Measurements from ENCODE around the gene VWC2.
"Not testable (repeated sequence)": the region's sequence is repeated elsewhere in the genome, so short reads cannot be mapped to it uniquely, and the experiment has no call there.

Gene VWC2

DNA sequence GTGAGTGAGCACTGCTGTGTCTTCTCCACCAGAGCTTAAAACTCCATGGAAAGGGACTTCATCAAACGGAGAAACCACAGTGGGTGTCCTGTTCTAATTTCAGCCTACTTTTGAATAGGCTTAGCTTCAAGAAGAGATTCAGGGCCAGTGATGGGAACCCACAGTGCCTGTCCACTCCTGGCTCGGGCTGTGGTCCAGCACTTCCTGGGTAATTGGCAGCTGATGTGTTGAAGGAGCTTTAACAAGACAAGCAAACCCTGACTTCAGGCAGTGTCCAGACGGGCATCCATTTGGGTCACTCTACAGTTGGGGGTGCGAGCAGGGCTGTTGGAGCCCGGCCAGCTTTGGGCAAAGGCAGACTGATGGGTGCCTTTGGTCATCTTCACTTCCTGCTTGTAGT lies 14.5 kb downstream of the VWC2 start:
- DNase-seq, result no peak

DNA sequence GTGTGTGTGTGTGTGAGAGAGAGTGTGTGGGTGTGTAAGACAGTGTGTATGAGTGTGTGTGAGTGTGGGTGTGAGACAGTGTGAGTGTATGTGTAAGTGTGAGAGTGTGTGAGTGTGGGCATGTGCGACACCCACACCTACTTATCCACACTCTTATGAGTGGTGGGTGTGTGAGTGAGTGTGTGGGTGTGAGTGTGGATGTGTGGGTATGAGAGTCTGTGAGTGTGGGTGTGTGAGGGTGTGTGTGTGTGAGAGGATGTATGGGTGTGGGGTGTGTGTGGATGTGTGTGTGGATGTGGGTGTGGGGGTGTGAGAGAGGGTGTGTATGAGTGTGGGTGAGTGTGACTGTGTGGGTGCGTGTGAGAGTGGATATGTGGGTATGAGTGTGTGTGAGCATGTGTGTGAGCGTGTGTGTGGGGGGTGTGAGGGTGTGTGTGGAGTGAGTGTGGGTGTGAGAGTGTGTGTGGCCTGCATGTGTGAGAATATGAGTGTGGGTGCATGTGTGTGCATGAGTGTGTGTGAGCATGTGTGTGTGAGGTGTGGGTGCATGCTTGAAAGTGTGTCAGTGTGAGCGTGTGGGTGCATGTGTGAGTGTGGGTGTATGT lies 15.1 kb downstream of the VWC2 start:
- no peak for DNase-seq

DNA sequence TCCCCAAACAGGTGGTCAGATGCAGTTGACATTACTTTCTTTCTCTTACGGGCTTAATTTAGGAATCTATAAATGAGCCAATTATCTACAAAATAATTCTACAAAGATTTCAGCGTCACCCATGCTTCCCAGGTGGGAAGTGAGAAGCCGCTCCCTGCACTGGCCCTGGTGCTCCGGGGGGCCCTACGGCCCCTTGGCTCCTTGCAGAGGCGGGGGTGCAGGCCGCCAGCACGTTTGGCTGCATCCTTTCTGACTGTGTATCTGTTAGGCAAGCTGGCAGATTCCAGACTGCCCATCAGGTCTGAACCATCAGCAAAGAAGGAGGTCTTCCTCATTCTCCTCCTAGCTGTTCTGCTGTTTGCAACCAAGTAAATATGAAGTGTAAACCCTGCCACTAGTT lies 16.3 kb downstream of the VWC2 start:
- no peak for DNase-seq

DNA sequence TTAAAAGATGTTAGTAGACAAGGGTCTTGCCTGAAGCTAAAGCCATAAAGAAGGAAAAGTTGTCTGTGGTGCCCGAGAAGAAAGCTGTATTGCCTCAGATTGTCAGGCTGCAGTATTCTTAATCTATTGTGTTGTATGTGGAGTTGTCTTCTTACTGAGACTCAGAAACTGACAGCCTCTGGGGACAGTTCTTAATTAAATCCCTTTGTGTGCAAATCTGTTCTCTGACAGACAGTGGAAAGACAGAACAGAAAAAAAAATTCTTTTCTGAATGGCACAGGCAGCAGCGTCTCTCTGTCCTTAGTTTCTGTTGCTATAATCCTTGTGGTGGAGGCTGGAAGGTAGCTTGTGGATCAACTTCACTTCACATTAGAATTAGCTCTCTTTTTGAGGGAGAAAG lies 16.8 kb downstream of the VWC2 start:
- no peak for DNase-seq

DNA sequence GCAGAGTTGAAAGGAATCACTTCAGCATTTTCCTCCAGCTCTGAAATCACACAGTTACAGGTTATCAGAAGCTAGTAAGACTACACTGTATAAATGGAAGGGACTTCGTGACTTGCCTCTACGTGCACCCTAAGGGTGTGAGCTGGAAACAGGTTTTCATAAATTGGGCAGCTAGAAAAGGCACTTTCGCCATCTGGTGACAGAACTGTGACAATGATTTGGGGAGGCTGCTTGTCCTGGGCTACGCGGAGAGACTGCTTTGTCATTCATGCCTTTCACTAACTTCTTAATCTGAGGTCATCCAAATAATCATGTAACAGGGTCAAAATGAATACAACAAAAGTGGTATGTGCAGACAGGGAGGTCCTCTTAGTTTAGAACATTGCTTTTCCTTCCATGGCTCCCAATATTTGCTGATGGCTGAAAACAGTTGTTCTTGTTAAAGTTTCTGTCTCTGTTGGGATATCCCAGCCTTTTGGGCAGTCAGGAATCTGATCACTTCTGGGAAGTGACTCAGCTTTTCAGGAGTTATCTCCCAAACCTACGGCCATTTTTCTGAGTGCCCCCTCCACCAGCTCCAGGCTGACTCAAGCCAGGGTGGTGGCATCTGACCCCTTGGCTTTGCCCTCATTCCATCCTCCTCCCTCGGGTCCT lies 17.8 kb downstream of the VWC2 start:
- no peak for DNase-seq

DNA sequence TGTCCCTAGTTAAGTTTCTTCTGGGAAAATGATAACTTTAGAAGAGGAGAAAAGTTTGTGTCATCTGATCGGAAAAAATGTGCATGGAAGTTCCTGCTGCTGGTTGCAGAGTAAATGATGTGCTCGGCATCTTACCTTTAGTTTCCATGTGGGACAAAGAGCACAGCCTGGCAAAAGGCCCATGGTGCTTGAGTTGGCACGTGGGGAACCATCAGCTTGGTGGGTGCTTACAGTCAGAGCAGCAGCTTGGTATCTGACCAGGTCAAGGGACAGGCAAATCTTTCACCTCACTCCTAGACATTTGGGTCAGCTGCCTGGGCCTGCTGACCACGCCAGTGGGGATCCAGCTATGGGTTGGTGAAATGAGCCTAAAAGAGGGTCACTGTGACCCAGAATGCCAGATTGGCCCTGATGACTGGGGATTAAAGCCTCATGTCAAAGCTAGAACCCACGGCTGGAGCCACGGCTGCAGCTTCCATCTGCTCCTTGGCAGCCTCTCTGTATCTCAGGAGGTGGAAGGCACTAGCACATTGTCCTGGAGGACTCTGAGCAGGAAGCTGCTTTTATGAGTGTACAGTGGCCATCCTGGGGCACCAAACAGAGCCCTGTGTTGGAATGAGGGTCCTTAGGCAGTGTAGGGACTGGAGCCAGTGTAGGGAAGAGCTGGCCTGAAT lies 24.7 kb downstream of the VWC2 start:
- DNase-seq, result no peak

DNA sequence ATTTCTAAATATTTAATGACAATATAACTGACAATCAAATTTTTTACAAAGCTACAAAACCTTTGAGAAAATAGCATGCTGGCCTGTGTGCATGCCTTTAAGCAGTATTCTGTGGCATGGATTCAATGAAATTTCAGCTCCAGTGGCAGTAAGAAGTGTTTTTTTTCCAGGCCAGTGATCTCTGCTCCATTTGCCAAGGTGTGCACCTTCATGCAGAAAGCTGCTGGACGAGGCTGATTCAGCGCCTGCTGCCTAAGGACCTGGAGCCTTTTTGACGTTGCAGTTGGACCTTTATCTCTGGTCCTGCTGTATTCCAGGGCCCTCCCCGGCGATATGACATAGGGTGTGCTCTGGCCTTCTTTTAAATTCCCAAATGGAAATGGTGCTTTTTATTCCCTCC lies 26.6 kb downstream of the VWC2 start:
- DNase-seq, result no peak

DNA sequence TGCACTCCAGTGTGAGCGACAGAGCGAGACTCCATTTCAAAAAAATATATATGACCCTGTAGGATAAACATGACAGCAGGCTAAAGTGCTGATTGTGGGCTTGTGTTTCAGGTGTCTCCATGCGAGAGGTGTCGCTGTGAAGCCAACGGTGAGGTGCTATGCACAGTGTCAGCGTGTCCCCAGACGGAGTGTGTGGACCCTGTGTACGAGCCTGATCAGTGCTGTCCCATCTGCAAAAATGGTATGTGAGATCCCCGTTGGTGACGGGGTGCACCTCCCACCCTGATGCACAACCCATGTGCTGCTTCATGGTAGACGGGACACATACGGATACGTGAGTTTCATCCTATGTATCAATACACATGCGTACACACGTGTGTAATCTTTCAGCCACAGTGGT lies 29.2 kb downstream of the VWC2 start:
- DNase-seq, result no peak

DNA sequence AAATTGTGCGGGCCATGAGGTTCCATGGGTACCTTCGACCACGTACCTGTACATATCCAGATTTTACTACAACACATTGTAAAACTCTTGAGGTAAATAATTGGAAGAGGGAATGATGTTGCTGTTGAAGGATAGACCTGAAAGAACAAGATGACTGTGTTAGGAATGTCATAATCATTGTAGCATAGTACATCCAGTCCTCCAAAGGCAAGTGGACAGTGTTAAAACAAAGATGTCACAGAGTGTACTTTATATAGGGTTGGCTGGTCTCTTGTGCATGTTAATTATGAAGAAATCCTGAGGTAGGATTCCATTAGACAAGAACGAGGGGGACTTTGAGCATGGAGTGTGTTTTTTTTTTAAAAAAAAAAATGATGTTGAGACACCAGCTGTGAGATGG lies 30.4 kb downstream of the VWC2 start:
- no peak for DNase-seq

DNA sequence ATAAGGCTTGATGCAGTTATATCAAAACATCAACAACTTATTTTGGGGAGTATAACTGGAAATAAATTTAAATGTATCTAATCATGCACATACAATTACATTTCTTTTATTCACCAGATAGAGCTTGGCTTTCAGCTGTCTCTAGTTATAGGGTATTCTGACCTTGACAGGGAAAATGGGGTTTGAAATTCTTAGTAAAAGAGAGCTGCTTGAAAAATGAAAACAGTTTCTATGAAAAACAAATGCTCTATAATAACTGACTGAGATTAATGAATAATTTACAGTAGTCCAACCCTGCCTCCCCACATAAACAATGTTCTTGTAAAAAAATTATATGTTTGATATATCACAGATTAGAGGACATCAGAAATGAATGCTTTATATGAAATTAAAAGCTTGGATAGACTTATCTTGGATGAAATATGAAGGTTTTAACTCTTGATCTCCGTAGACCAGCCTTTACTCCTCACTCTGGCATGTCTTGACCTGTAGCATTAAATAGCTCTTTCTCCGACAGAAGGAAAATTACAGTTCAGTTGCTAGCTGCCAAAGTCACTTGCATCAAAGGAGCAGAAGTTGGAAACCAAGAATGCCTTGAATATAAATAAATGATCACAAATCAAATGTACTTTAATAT lies 32.1 kb downstream of the VWC2 start:
- DNase-seq, result no peak

DNA sequence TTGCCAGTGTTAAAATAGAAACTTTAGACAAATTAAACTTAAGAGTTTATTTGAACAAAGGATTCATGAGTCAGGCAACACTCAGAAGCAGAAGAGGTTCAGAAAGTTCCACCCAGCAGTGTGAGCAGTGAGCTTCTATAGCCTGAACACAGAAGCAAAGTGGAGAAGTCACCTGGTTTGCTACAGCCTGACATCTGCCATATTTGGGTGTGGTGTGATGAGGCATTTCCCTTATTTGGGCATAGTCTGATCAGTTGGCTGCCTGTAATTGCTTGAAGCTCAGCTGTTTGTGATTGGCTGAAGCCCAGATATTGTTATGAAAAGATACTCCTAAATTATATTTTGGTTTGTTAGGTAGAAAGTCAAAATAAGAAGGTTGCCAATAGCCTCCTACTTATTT lies 39.1 kb downstream of the VWC2 start:
- no peak for DNase-seq

DNA sequence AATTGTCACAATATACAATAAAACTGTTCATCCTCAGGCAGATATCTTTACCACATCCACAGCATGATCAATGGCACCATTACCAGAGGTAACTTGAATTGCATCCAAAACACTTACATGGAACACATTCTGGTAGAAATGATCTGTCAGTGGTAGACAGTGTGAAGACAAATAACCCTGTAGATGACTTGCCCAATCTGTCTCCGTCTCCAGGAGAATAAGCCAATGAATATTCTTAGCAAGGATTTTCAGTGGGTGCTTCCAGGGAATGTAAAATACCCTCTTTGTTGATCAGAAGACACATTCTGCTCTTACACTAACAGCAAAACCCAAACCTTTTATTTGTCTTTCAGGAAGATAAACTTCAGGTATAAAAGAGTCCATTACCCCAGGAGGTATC lies 43.8 kb downstream of the VWC2 start:
- no peak for DNase-seq

DNA sequence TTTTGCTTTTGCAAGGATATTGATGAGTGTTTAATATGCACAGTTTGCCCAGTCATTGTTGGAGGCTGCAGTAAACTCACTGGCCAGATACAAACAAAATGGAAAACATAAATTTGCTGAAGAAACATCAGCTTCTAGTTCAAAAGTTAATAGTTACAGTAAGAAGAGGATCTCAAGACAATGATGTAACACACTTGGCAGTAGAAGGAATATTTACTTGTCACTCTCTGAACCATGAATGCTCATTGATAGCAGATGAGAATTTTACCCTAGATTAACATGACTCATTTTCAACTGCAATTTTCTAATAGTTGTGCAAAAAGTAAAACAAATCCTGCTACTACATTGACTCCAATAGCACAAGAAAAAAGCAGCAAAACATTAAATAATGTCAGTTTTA lies 47.7 kb downstream of the VWC2 start:
- DNase-seq, result no peak

DNA sequence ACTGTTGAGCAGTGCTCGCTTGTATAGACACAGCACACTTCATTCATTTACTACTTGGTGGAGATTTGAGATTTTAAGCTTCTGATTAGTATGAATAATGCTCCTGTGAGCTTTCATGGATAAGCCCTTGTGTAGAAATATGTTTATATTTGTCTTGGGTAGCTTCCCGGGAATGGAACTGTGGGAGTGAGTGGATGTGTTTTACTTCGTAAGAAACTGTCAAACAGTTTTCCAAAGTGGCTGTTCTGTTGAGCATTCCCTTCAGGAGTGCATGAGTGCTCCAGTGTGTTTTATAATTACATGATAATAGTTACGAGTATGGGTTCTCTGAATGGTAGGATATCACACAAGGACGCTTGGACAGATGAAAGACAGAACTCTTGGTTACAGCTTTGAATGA lies 49.4 kb downstream of the VWC2 start:
- DNase-seq, result no peak

DNA sequence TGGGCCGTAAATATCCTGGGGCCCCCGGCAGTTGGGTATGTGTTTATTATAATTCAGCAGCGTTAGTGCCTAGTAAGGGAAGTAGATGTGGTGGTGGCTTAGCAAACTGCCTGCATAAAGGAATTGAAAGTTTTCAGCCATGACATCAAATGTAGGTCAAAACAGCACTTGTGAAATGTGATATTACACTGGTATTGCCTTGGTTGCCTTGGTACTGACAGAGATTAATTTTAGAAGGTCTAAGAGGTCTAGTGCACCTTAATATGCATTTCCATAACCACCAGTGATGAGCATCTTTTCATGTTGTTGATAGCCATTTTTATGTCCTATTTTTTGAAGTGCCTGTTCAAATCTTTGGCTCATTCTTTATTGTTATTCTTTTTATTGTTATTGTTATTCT lies 50.1 kb downstream of the VWC2 start:
- DNase-seq, result no peak

DNA sequence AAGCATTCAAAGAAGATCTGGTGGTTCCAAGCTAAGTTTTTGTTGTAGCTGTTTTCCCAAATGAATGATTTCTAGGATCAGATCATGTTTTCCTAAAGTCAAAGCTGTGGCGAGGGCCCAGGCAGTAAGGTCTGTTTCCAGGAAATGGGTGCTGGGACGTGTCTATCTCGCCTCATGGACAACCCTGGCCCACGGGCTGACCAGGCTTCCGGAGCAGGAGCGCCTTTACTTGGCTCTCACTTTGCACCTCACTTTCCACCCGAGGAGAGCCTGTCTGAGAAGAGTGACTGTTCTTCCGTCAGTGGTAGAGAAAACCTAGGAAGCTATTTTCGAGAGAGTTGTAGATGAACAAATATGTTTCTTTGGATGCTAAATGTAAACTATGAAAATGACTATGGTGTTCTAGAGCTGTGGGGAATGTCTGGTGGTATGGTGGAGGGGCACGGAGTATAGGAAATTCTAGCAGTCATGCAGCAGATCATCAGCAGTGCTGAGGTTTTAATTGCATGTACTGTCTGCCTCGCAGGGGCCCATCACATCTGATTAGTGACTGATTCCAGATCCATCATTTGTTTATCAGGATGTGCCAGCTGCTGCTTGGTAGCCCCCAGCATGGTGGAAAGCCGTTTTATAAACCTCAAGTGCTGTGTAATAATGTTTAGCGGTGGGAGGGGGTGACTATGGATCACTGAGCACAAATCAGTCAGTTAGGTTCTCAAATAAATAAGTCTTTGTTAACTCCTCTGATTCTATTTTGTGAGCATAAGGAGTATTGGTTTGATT lies 66.6 kb downstream of the VWC2 start:
- no peak for DNase-seq

DNA sequence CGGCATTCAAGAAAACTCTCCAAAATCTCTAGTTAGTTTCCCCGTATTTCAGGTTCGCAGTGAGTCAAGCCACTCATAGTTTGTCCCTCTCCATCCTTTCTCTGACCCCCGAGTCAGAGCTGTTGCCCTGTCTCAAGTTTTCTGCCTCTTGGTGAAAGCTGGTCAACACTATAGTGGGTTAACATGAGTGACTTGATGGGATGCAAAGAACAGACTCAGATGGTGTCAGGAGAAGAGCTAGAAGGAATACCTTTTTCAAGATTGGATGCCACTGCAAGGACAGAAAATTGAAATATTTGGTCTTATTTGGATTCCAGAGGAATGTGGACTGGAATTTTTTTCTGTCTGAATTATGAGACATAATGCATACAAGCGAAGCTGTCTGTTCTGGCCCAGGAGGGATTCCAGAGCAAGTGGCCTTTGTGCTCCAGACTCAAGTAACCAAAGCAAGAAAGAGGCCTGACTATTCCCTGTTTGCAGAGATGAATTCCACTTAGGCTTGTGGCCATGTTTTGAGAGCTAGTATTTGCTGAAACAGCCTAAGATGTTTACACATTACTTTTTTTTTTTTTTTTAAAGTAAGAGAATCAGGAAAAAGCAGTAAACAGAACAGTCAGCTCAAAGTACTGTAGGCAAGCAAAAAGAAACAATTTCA lies 67.4 kb downstream of the VWC2 start:
- DNase-seq, result no peak

DNA sequence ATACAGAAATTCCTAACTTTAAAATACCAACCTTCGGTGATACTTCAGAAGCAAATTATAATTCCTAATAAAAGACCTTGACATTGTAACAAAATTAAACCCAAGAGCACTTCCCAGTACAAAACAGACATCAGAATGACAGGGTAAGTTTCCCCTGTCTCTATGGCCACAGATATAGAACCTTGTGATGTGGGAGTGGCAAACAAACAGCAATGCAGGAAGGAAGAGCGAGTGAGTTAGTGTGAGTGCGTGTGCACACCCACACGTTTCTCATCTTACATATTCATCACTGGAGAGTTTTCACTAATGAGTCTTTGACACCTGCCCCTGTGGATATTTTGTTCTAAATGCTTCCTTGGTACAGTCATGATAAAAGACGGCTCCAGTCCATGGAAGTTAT lies 72.2 kb downstream of the VWC2 start:
- DNase-seq, result no peak

DNA sequence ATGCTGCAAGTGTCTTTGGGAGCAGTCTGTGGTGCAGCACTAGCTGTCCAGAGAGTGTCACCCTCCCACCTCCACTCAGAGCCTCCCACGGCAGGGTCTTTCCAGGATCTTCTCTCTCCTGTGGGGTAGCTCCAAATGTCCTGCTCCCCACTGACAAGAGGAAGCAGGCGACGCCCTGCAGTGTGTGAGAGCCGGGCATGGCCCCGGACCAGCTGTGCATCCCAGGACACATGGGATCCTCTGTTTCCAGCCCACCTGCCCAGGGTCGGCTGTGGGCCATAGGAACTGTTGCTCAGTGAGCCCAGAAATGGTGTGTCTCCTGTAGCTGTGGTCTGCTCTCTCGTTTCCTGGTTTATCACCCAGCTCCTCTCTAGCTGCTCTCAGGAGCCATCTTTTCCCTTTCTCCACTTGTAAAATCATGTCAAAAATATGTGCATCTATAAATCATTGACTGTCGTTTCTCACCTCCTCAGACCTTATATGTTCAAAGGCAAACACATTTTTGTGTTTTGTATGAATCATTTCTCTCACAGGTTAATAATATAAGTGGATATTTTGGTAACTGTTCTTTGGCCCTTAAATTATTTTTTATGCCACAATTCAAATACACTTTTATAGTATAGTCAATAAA lies 74.9 kb downstream of the VWC2 start:
- no peak for DNase-seq

DNA sequence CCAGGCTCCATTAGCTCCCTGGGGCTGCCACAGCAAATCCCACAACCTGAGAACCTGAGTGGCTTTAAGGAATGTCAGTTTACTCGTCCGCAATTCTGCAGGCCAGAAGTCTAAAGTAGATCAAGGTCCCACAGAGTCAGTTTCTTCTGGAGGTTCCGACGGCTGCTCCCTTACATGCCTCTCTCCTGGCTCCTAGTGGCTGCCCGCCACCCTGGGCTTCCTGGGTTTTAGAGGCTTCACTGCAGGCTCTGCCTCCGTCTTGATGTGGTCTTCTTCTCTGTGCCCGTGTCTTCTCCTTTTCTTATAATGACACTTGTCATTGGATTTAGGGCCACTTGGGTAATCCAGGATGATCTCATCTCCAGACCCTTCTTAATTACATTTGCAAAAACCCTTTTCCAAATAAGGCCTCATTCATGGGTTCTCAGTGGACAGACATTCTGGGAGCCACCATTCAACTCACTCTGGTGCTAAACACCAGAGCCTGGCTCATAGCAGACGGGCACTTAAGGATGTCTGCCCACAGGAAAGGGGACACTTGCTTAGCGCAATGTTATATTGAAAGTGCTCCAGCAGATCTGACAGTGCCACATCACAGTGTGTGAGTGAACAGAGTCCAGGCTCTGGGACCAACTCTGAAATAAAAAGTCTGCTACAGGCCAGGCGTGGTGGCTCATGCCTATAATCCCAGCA lies 77.6 kb downstream of the VWC2 start:
- no peak for DNase-seq

DNA sequence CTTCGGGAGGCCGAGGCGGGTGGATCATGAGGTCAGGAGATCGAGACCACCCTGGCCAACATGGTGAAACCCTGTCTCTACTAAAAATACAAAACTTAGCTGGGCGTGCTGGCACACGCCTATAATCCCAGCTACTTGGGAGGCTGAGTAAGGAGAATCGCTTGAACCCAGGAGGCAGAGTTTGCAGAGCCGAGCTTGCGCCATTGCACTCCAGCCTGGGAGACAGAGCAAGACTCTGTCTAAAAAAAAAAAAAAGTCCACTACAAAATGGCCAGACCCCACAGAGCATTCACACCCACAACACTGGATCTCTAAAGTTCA lies 78.1 kb downstream of the VWC2 start:
- DNase-seq, result not testable (repeated sequence)

All from SHP77 treated with DMSO at 0.1 percent for 48 hours (cell line).